Adrenal gland (tissue), 12 donors: ENCODE measurements around the gene ZBTB7C. TPM values are rescaled to one million over a fixed set of nuclear protein-coding genes. Genes with fewer than 3 reads are reported as not detected.
A peak's percentile ranks its signal among the peaks of the same experiment; 100 is the strongest.

Experiments used
- DNase-seq, 7 donors: peaks; one replicate each; pipeline ENCODE4 v3.0.0-alpha.2; 2019 to 2020
- H3K27ac ChIP-seq, 5 donors: fragments of 200-600 bp; sonication (generic) in 4 of 5; 1 replicate in 3 of 5; 2 replicates in 2 of 5; pipeline versions ENCODE4 v1.5.1 to v1.8.0; 2016 to 2020; ENCODE audit warnings: mild to moderate bottlenecking in 1 of 5
- H3K27me3 ChIP-seq: fragments of 200-600 bp; 2 replicates; pipeline ENCODE4 v1.8.0; 2021
- H3K36me3 ChIP-seq, 2 donors: fragments of 200-600 bp; replicated peaks in 1 of 2; 1 replicate in 1 of 2; 2 replicates in 1 of 2; pipeline versions ENCODE4 v1.5.1 to v1.8.0; 2018 to 2022
- H3K4me1 ChIP-seq, 2 donors: fragments of 200-600 bp; replicated peaks in 1 of 2; 1 replicate in 1 of 2; 2 replicates in 1 of 2; pipeline versions ENCODE4 v1.5.1 to v1.8.0; 2018 to 2021
- H3K4me3 ChIP-seq, 4 donors: fragments of 200-600 bp; sonication (generic) in 3 of 4; one replicate each; pipeline ENCODE4 v1.5.1; 2016 to 2018
- H3K9me3 ChIP-seq, 3 donors: fragments of 200-600 bp; sonication (generic) in 1 of 3; replicated peaks in 1 of 3; 1 replicate in 2 of 3; 2 replicates in 1 of 3; pipeline versions ENCODE4 v1.5.1 to v1.8.0; 2016 to 2021
- POLR2A ChIP-seq, 2 donors: fragments of 450-650 bp; IDR thresholded peaks; one replicate each; pipeline ENCODE4 v1.6.1; 2017; ENCODE audit warnings: antibody characterized with exemption in 2 of 2, mild to moderate bottlenecking in 2 of 2, moderate library complexity in 1 of 2
- WGBS, 4 donors: extraction: QIAGEN DNeasy Blood & Tissue Kit in 2 of 4; methylation state at CpG; one replicate each; pipeline versions ENCODE4 v1.1.5 to v1.1.7; 2013 to 2017; 5-methylcytosine and 5-hydroxymethylcytosine counted together
- intact Hi-C, 2 donors: fragments of 100-400 bp; cut with DNase I; formaldehyde crosslinking; loops; one replicate each; pipeline versions ENCODE4 v1.14.1 to v1.15.0; 2022 to 2023
- polyA plus RNA-seq, 3 donors: library from polyadenylated mRNA; stranded (reverse); fragments of 200-250 nt in 2 of 3; fragments of 350-450 nt in 1 of 3; fragmentation: Illumina TruSeq in 1 of 3; extraction: RNeasy Lipid Tissue Mini Kit (QIAGEN cat#74804) in 1 of 3; gene quantifications; one replicate each; pipeline ENCODE4 v1.2.3, GENCODE V29; 2013 to 2014
- total RNA-seq, 9 donors: library from RNA; depleted of rRNA in 4 of 9; stranded (reverse); fragments of >200 nt in 4 of 9; fragments of 120-200 nt in 1 of 9; fragmentation: NEBNext Ultra II Directional in 1 of 9; extraction: Animal tissue kit (Norgen Biotek cat#: 25700) in 1 of 9; gene quantifications; one replicate each; pipeline versions ENCODE4 v1.1.0 to v1.2.4, GENCODE V29; 2013 to 2023
- TF ChIP-seq, protein P1 (sequence below), 6 experiments: fragments of 450-650 bp in 4 of 6; fragments of 200-600 bp in 2 of 6; sonication (generic) in 1 of 6; IDR thresholded peaks; 1 replicate in 5 of 6; 2 replicates in 1 of 6; pipeline versions ENCODE4 v1.5.1 to v1.8.0; 2016 to 2021; ENCODE audit warnings: antibody characterized with exemption in 6 of 6, mild to moderate bottlenecking in 2 of 6, moderate library complexity in 1 of 6
- donor health status: healthy with polysubstance abuse.
- donor health status: Bipolar disorder and iron deficiency.
- donor health status: DM: yes; HTN: yes; CAD: no.
- donor health status: DM: no; HTN: no; CAD: no.
- donor health status: DM: no; HTN: no; CAD: no.
- donor health status: DM: yes; HTN: yes; CAD: no.

Gene ZBTB7C
- total and polyA plus RNA-seq, 12 donors: 5.2 to 42.8 (median 26.8) TPM

DNA sequence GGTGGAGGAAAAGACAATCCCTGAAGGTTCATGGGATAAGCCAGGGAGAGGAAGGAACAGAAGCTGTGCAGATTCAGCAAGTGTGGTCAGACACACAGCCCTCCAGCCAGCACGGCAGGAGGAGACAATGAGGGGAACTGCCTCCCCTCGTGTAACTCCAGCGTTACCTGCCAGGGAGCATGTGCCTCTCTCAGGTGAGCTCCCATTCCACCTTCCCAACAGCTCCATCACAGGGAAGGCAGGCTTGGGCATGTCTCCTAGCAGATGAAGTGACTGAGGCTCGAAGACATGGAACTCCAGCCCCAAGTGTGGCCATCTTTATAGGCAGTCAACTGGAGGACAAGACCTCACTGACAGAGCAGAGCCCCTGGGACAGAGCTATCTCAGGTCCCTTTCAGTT, 47.4 kb downstream of the ZBTB7C start:
- Histone ChIP-seq H3K36me3 (no peaks in the 10 kb centered on the region), H3K27ac (no peak overlapping the region), H3K9me3 (no peaks in the 10 kb centered on the region), H3K4me3 (no peak overlapping the region), H3K27me3 (no peaks in the 10 kb centered on the region), H3K4me1 (peaks cover 7 to 8% of the 10 kb centered on the region in 2 donors)
- intact Hi-C loops: no loop called here
- 89 to 100% (median 94%) methylated on average over 4 of the region's 4 CpGs for WGBS, 4 donors
- DNase-seq: peak in 1 of 7 donors; percentile 41
- no peak for TF ChIP-seq POLR2A (IDR thresholded peaks at IDR 0.05)
- TF ChIP-seq, protein P1, sequence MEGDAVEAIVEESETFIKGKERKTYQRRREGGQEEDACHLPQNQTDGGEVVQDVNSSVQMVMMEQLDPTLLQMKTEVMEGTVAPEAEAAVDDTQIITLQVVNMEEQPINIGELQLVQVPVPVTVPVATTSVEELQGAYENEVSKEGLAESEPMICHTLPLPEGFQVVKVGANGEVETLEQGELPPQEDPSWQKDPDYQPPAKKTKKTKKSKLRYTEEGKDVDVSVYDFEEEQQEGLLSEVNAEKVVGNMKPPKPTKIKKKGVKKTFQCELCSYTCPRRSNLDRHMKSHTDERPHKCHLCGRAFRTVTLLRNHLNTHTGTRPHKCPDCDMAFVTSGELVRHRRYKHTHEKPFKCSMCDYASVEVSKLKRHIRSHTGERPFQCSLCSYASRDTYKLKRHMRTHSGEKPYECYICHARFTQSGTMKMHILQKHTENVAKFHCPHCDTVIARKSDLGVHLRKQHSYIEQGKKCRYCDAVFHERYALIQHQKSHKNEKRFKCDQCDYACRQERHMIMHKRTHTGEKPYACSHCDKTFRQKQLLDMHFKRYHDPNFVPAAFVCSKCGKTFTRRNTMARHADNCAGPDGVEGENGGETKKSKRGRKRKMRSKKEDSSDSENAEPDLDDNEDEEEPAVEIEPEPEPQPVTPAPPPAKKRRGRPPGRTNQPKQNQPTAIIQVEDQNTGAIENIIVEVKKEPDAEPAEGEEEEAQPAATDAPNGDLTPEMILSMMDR (IDR thresholded peaks at IDR 0.05): no peak

DNA sequence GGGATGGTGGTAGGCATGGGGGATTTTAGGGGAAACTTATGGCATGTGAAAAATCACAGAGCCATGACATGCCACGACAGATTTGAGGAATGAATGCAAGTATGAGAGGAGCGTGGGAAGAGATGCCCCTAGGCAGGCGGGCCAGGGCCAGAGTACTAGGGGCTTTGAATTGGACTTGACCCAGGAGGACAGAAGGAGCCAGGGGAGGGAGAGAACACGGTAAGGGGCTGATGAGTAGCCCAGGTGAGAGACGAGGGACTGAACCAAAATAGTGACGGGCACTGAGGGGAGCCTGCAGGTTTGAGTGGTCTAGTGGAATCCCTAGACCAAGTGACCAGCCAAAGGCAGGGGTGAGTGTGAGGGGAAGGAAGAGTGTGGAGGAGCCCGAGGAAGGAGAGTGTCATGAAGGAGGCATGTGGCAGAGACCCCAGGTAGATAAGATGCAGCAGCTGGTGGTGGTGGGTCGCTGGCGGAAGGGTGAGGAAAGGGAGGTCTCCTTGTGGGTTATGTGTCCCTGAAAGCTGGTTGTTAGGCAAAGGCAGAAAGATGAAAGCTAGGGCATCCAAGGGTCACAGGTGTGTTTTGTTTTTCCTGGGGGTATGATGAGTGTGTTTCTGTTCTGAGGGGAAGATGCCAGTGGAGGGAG, 48.7 kb downstream of the ZBTB7C start:
- Histone ChIP-seq H3K36me3 (no peaks in the 10 kb centered on the region), H3K4me1 (peaks cover 8 to 9% of the 10 kb centered on the region in 2 donors), H3K27ac (no peak overlapping the region), H3K9me3 (no peaks in the 10 kb centered on the region), H3K27me3 (no peaks in the 10 kb centered on the region), H3K4me3 (no peak overlapping the region)
- peak in 2 of 7 donors; percentile 11 to 15 for DNase-seq
- no peak for TF ChIP-seq POLR2A (IDR thresholded peaks at IDR 0.05)
- TF ChIP-seq, protein P1 (IDR thresholded peaks at IDR 0.05): no peak
- 89 to 94% (median 92%) methylated on average over 9 of the region's 9 CpGs for WGBS, 4 donors
- intact Hi-C loops: no loop called here

DNA sequence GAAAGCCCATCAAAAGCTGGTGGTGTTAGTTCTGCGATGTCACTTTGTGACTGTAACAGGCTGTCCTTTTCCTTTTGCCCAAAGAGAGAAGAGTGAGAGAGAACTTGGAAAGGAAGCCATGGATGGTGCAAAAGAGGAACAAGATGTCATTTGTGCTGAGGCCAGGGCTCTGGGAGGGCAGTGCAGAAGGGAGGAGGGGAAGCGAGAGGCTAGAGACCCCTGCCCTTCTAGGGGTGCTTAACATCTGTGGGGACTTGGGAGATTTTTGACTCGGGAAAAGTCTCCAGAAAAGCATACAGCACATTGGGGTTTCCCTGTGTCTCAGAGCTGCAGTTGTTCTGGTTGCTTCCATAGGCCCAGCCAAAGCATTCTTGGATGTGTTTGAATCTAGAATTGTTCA, 49.6 kb downstream of the ZBTB7C start:
- 80 to 92% (median 90%) methylated on average over 3 of the region's 3 CpGs for WGBS, 4 donors
- Histone ChIP-seq H3K27ac (no peak overlapping the region), H3K27me3 (no peaks in the 10 kb centered on the region), H3K4me3 (no peak overlapping the region), H3K36me3 (no peaks in the 10 kb centered on the region), H3K4me1 (peaks cover 12 to 18% of the 10 kb centered on the region in 2 donors), H3K9me3 (no peaks in the 10 kb centered on the region)
- no peak for TF ChIP-seq POLR2A (IDR thresholded peaks at IDR 0.05)
- TF ChIP-seq, protein P1 (IDR thresholded peaks at IDR 0.05): no peak
- peak in 1 of 7 donors; percentile 20 for DNase-seq
- intact Hi-C loops: loop anchor here in 1 of 2 donors (10.0 kb wide), 1 partner anchor 885 kb away; no protein-coding TSS in a partner anchor

DNA sequence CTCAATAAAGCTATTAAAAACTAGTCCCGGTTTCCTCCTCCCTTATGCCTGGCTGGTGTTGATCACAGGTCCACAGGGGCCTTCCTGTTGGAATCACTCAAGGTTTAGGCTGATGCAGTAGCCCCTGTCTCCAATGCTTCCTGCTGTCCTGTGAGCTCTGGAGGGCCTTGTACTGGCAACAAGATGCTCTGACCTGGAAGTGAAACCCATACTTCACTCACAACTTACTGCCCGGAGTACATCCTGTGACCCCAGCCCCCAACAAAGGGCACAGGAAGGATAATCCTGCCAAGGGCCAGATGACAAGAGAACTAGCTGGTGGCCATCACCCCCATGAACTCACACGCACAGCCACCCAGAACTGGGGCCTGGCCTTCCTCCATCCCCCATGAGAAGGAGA, 50.3 kb downstream of the ZBTB7C start:
- Histone ChIP-seq H3K4me3 (no peak overlapping the region), H3K27ac (peak overlapping the region in 1 of 5 donors; percentile 34), H3K36me3 (no peaks in the 10 kb centered on the region), H3K27me3 (no peaks in the 10 kb centered on the region), H3K4me1 (peaks cover 12 to 19% of the 10 kb centered on the region in 2 donors), H3K9me3 (no peaks in the 10 kb centered on the region)
- TF ChIP-seq POLR2A (IDR thresholded peaks at IDR 0.05): no peak
- TF ChIP-seq, protein P1 (IDR thresholded peaks at IDR 0.05): no peak
- WGBS, 4 donors: 55 to 82% (median 66%) methylated on average over 3 of the region's 3 CpGs
- intact Hi-C loops: loop anchor here in 1 of 2 donors (10.0 kb wide), 1 partner anchor 884 kb away; no protein-coding TSS in a partner anchor
- peak in 2 of 7 donors; percentile 24 to 51 for DNase-seq
